AG04449 (cell line): ENCODE results near the gene HRCT1.

Experiments
- CTCF ChIA-PET: fragments of 350-600 bp; formaldehyde crosslinking; extraction: SDS; loops from one replicate; lab custom pipeline; 2021; ENCODE audit warnings: antibody characterized with exemption; lab: Yijun Ruan, JAX
- POLR2A ChIA-PET: fragments of 400-600, 350-600 bp; formaldehyde crosslinking; extraction: SDS; loops from one replicate; lab custom pipeline; 2020; ENCODE audit warnings: antibody characterized with exemption, inconsistent platforms; lab: Yijun Ruan, JAX
- DNase-seq: peaks from one replicate; pipeline ENCODE4 v3.0.0-alpha.2; 2010; ENCODE audit warnings: low read depth, low spot score
- H3K4me3 ChIP-seq: 2 replicates; pipeline ENCODE4 v1.5.1; 2011; ENCODE audit warnings: low read depth, mild to moderate bottlenecking, control low read depth, low read length
- CTCF ChIP-seq: IDR thresholded peaks from one replicate; pipeline ENCODE4 v1.5.1; 2011; ENCODE audit warnings: mild to moderate bottlenecking, moderate library complexity, low read length, control low read depth, inconsistent platforms; ENCODE audit not compliant: insufficient read depth; ENCODE audit errors: missing control alignments

The HRCT1 gene

GRCh38 chr9:35940458-35941407 is 34.7 kb downstream of the HRCT1 start:
- POLR2A ChIA-PET = interaction anchor here (0.9 to 1.5 kb wide), 4 partner anchors 10 to 54 kb away, joined by 3 to 4 read pairs (median 3); partner anchors contain the start of gene HRCT1
- no peak overlapping the region for H3K4me3 ChIP-seq
- CTCF ChIA-PET = interaction anchor here (0.7 to 13.1 kb wide), 13 partner anchors 9 to 150 kb away, joined by 3 to 207 read pairs (median 3); partner anchors contain the start of genes HRCT1 and OR2S2
- no peak for DNase-seq
- no peak for TF ChIP-seq CTCF

GRCh38 chr9:35942286-35942685 is 36.3 kb downstream of the HRCT1 start:
- POLR2A ChIA-PET = no interaction called here
- TF ChIP-seq CTCF = no peak
- no peak for DNase-seq
- CTCF ChIA-PET = interaction anchor here (1.4 to 13.1 kb wide), 4 partner anchors 17 to 80 kb away, joined by 3 to 207 read pairs (median 122); partner anchors contain the start of genes HRCT1 and OR2S2
- H3K4me3 ChIP-seq = no peak overlapping the region

GRCh38 chr9:35944173-35944572 is 38.2 kb downstream of the HRCT1 start:
- POLR2A ChIA-PET = no interaction called here
- TF ChIP-seq CTCF = no peak
- CTCF ChIA-PET = interaction anchor here (0.8 to 13.1 kb wide), 21 partner anchors 8 to 245 kb away, joined by 3 to 207 read pairs (median 17); partner anchors contain the start of genes FAM221B, HRCT1, OR2S2 and SPAAR
- DNase-seq = no peak
- H3K4me3 ChIP-seq = no peak overlapping the region

- no peak overlapping the region for H3K4me3 ChIP-seq
- no peak for DNase-seq
- ChIA-PET CTCF (interaction anchor here (0.8 to 13.1 kb wide), 31 partner anchors 8 to 246 kb away, joined by 3 to 207 read pairs (median 10); partner anchors contain the start of genes CLTA, FAM221B, HRCT1 and NPR2), POLR2A (interaction anchor here (0.5 to 1.5 kb wide), 5 partner anchors 9 to 38 kb away, joined by 3 to 4 read pairs (median 3); partner anchors contain the start of gene OR2S2)
- TF ChIP-seq CTCF = no peak
Measured at GRCh38 chr9:35944841-35945240, 38.8 kb downstream of the HRCT1 start.

GRCh38 chr9:35945341-35946018 is 39.5 kb downstream of the HRCT1 start:
- no peak overlapping the region for H3K4me3 ChIP-seq
- TF ChIP-seq CTCF = peak; percentile 86
- POLR2A ChIA-PET = interaction anchor here (0.5 to 1.5 kb wide), 5 partner anchors 9 to 40 kb away, joined by 3 to 4 read pairs (median 4); partner anchors contain the start of gene HRCT1
- DNase-seq = no peak
- CTCF ChIA-PET = interaction anchor here (0.6 to 13.1 kb wide), 51 partner anchors 7 to 246 kb away, joined by 3 to 207 read pairs (median 4); partner anchors contain the start of genes CLTA, FAM221B, HRCT1 and NPR2
